ENCODE results near the gene FBXO46. TPM values are rescaled to one million over a fixed set of nuclear protein-coding genes. Genes with fewer than 3 reads are reported as not detected.

Gene FBXO46
- total and polyA plus RNA-seq, 2 of the 13 experiments (the other 11 are each of a cell fraction or from before 2014, with no cell fraction given) = 6.2 to 6.4 TPM

DNA sequence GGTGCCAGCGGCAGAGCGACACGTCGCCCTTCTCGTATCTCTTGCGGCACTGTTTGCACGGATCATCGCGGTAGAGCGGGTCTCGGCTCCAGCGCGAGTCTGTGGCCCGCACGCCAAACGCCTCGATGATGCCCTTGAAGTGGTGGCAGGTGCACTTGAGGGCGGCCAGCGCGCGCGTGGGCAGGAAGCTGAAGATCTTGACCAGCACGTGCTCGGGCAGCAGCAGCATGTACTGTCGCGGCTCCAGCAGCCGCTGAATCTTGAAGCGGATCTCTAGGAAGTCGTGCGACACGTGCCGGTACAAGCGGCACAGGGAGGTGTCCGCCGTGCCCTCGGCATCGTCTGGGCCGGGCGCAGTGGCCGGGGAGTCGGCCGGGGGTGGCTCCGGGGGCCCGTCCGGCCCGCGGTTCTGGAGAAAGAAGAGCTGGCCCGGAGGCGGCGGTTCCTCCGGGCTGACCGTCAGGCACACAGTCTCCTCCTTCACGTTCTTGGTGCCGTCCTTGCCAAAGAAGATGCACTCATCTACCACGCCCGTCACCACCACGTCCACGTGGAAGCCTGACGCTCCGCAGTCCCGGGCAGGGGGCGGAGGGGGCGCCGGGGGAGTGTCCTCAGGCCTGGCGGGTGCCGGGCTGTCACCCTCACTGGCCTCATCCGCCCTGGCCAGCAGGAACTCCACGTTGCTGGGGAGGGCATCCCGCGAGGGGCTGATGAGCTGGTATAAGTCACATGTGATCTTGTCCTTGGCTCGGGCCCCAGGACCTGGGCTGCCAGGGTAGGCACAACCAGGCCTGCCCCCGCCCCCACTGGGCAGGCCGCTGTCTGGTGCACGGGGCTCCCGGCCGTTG is 18.6 kb downstream of the FBXO46 start:
- peaks cover 19% of the 10 kb centered on the region for H3K4me1 ChIP-seq (ENCODE audit: insufficient read depth, low read length)
- peaks cover 3 to 6% of the 10 kb centered on the region in 2 experiments; a peak in 1 of 5 replicates for H3K36me3 ChIP-seq (replicated peaks in 1 of 2; ENCODE audit: control insufficient read depth in 1 of 2, insufficient read depth in 2 of 2, low read length in 2 of 2)
- DNase-seq (ENCODE audit: low spot score) (no peak), FAIRE-seq (no peak), ATAC-seq (no peak)
- intact Hi-C loops (cut with micrococcal nuclease; ENCODE audit: unreplicated experiment) (no loop called here), in situ Hi-C loops (cut with HindIII; ENCODE audit: extremely low pct_ligation_motif_present, low pct_unique_long_range_greater_than_20kb) (no loop called here)
- 97% methylated on average over 50 of the region's 76 CpGs for WGBS (ENCODE audit: low lambda C conversion rate)
- ChIA-PET POLR2A (no interaction called here), CTCF (ENCODE audit: low intra/inter-chr PET ratio, low total read pairs) (no interaction called here)
- no peak for TF ChIP-seq ZNF766 (CRISPR knock-in tag; IDR thresholded peaks at IDR 0.05; ENCODE audit: borderline replicate concordance)
- TF ChIP-seq ZNF501 (CRISPR knock-in tag; IDR thresholded peaks at IDR 0.05) = no peak
- peak; percentile 13 for TF ChIP-seq AGO2 (optimal IDR thresholded peaks at IDR 0.05; ENCODE audit: low read depth, low read length)
- peak; percentile 27 for TF ChIP-seq ZC3H13 (CRISPR knock-in tag; IDR thresholded peaks at IDR 0.05)
- TF ChIP-seq ZBTB38 (CRISPR knock-in tag; IDR thresholded peaks at IDR 0.05) = peak; percentile 31; the same call in 1 of the 2 replicates
- H4K20me1 ChIP-seq (ENCODE audit: insufficient read depth, low read length) = no peaks in the 10 kb centered on the region
- H3K27me3 ChIP-seq (ENCODE audit: control insufficient read depth in 1 of 2, insufficient read depth in 2 of 2, low read length in 2 of 2) = no peaks in the 10 kb centered on the region; a peak in 1 of 5 replicates
- BruUV-seq (replicated peaks) = no TSS peak
- H3K9me3 ChIP-seq (ENCODE audit: low read length) = no peaks in the 10 kb centered on the region
- H3K4me3 ChIP-seq (replicated peaks in 1 of 3; ENCODE audit: insufficient read depth in 1 of 3, low read depth in 2 of 3, low read length in 3 of 3) = no peak overlapping the region
- H3K79me2 ChIP-seq (ENCODE audit: insufficient read depth, low read length) = peaks cover 28% of the 10 kb centered on the region
- H3K4me2 ChIP-seq (ENCODE audit: low read depth, low read length) = no peak overlapping the region
- no peak overlapping the region for H3K27ac ChIP-seq (ENCODE audit: extremely low read length, insufficient read depth, low read length)
- no peak overlapping the region for H2AFZ ChIP-seq (ENCODE audit: low read length)
- no peak overlapping the region for H3K9ac ChIP-seq (ENCODE audit: insufficient read depth, low read depth, low read length)

DNA sequence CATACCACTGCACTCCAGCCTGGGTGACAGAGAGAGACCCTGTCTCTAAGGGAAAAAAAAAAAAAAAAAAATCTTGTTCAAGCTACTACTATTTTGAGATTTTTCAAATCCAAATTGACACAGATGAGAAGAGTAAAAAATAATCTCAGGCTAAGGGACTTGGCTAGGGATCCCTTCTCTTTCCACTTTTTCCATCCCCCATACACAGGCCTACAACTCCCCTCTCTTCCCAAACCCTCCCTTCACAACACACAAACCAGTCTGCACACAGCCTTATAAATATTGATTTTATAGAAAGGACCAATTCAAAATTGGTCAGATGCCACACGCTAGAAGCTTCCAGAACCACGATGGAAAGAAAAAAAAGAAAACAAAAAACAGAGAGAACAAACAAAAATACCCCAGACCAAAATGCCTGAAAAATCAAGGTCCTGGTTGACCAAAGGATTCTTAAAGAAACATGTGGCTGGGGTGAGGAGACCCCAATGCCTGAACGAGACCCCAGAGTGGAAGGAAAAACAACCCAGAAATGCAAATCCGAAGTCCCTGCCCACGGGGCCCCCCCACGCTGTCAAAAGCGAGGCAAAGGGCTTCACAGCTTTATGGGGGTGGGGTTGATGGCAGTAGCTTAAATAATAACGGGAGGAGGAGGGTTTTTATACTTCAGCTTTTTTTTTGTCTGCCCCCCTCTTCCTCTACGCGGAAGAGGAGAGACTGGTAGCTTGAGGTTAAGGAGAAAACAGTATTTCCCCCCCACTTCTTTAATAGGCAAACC is 20.2 kb downstream of the FBXO46 start:
- POLR2A ChIA-PET = interaction anchor here (0.7 to 0.9 kb wide), 2 partner anchors 58 to 150 kb away, joined by 3 to 4 read pairs; partner anchors contain the start of gene SIX5
- no peak for TF ChIP-seq ZFP37 (CRISPR knock-in tag; IDR thresholded peaks at IDR 0.05; ENCODE audit: borderline replicate concordance)
- TF ChIP-seq, protein P1, sequence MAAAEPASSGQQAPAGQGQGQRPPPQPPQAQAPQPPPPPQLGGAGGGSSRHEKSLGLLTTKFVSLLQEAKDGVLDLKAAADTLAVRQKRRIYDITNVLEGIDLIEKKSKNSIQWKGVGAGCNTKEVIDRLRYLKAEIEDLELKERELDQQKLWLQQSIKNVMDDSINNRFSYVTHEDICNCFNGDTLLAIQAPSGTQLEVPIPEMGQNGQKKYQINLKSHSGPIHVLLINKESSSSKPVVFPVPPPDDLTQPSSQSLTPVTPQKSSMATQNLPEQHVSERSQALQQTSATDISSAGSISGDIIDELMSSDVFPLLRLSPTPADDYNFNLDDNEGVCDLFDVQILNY (CRISPR knock-in tag; conservative IDR thresholded peaks at IDR 0.05) = no peak
- TF ChIP-seq HNRNPL (IDR thresholded peaks at IDR 0.05; ENCODE audit: low read depth, low read length) = no peak
- H3K79me2 ChIP-seq (ENCODE audit: insufficient read depth, low read length) = peaks cover 15% of the 10 kb centered on the region
- H2AFZ ChIP-seq (ENCODE audit: low read length) = no peak overlapping the region
- H3K27ac ChIP-seq (ENCODE audit: extremely low read length, insufficient read depth, low read length) = no peak overlapping the region
- CTCF ChIA-PET (ENCODE audit: low intra/inter-chr PET ratio, low total read pairs) = no interaction called here
- H3K9ac ChIP-seq (ENCODE audit: insufficient read depth, low read depth, low read length) = no peak overlapping the region
- no peak overlapping the region for H3K4me3 ChIP-seq (replicated peaks in 1 of 3; ENCODE audit: insufficient read depth in 1 of 3, low read depth in 2 of 3, low read length in 3 of 3)
- H3K36me3 ChIP-seq (replicated peaks in 1 of 2; ENCODE audit: control insufficient read depth in 1 of 2, insufficient read depth in 2 of 2, low read length in 2 of 2) = peaks cover 3 to 6% of the 10 kb centered on the region in 2 experiments; a peak in 1 of 5 replicates
- no peak for FAIRE-seq
- intact Hi-C loops (cut with micrococcal nuclease; ENCODE audit: unreplicated experiment) = no loop called here
- no peaks in the 10 kb centered on the region for H3K9me3 ChIP-seq (ENCODE audit: low read length)
- H3K4me2 ChIP-seq (ENCODE audit: low read depth, low read length) = no peak overlapping the region
- H3K4me1 ChIP-seq (ENCODE audit: insufficient read depth, low read length) = peaks cover 10% of the 10 kb centered on the region
- in situ Hi-C loops (cut with HindIII; ENCODE audit: extremely low pct_ligation_motif_present, low pct_unique_long_range_greater_than_20kb) = no loop called here
- no TSS peak for BruUV-seq (replicated peaks)
- no peaks in the 10 kb centered on the region for H4K20me1 ChIP-seq (ENCODE audit: insufficient read depth, low read length)
- DNase-seq (ENCODE audit: low spot score) = no peak
- 93% methylated on average over 10 of the region's 10 CpGs for WGBS (ENCODE audit: low lambda C conversion rate)
- no peaks in the 10 kb centered on the region for H3K27me3 ChIP-seq (ENCODE audit: control insufficient read depth in 1 of 2, insufficient read depth in 2 of 2, low read length in 2 of 2)
- ATAC-seq = no peak
